IPS-18c (cell line): Measurements from ENCODE around the gene CEP170.
"Not testable (repeated sequence)": the region's sequence is repeated elsewhere in the genome, so short reads cannot be mapped to it uniquely, and the experiment has no call there.

Source experiments
- H3K4me3 ChIP-seq: 2 replicates; pipeline ENCODE4 v1.7.0; 2013; ENCODE audit warnings: low read depth, mild to moderate bottlenecking, low read length, moderate library complexity; ENCODE audit not compliant: insufficient read depth
- H3K9me3 ChIP-seq: one replicate; pipeline ENCODE4 v1.6.1; 2013; ENCODE audit warnings: mild to moderate bottlenecking, low read length, moderate library complexity; ENCODE audit not compliant: control insufficient read depth, insufficient read depth

CEP170 gene

DNA sequence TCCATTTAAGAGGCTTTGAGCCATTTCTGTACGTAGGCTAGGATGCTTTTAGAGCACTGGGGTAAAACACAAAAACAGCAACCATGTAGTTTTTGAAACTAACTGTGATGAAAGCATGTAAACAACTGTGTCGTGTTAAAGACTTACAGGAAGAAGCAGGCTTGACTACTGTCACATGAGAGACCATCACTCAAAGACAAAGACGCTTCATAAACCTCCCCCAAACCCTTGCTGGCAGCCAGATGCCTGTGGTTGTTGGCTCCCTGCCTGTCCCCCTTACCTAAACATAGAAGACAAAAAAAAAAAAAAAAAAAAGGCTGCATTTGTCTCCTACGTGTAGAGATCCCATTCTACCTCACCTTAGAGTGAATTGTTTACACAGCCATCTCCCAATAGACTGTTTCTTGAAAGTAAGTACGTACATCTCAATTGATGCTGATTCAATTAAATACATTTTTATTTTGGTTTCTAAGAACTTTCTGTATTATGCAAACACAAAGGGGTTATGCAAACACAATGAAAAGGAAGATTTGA lies 132.1 kb downstream of the CEP170 start:
- H3K9me3 ChIP-seq, H3K4me3 ChIP-seq: not testable (repeated sequence)

DNA sequence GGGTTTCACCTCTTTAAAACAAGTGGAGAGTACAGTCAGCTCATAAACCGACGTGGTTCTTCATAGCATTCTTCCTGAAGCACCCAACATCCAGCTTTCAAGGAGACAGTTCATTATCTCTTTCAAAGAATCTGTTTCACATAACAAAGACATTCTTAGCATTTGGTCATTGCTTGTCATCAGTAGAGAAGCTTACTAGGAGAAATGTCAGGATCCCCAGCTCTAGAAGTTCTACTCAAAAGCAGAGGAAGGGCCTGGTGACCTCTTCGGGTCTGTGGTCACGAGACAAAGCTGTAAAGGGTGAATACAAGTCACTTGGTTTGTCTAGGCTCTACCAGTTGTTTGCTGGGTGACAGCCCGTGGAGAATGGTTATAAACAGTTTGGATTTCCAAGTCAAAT lies 133.1 kb downstream of the CEP170 start:
- not testable (repeated sequence) for H3K4me3 ChIP-seq, H3K9me3 ChIP-seq

DNA sequence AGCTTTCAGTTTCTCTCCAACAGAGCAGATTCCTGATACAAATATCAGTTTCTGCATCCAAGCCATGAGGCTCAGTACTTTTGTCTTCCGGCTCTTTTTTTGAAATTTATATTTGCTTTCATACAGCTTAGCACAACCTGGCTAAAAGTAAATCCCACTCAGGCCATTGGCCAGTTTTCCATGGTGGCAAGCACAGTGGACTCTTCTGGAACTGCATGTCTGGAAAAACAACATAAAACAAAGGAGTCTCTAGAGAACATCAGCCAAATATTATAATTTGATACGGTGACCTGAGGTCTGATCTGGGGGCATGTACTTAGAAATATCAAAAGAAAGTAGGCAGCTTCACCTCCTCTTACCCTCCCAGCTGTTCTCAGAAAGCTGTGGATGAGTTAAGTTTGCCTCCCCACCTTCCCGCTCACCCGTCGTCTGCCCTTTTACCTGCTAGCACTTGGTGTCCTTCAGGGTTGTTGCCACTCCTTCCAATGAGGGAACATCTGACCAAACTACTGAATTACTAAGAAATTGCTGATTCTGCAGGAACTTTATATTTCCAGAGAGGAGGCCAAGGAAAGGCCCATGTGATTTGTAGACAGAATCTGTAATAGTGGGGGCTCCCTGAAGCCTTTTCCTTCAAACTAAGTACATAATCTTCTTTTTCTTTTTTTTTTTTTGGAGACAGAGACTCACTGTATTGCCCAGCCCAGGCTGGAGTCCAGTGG lies 136.3 kb downstream of the CEP170 start:
- not testable (repeated sequence) for H3K9me3 ChIP-seq, H3K4me3 ChIP-seq

DNA sequence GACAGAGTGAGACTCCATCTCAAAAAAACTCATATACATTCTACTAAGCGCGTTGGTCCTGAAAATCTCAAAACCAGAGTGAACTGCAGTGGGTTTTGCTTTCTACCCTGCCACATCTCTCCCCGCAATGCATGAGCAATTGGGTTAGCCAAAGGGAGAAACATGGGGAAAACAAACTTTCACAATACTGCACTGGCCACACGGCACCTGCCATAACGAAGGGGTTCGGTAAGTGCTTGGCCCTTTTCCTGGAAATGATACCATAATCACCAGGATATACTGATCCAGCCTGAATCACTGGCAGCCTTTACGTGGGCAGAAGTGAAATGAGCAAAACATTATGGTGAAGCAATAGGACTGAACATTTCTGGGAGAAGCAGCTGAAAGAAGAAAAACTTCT lies 138.9 kb downstream of the CEP170 start:
- H3K9me3 ChIP-seq, H3K4me3 ChIP-seq: not testable (repeated sequence)

DNA sequence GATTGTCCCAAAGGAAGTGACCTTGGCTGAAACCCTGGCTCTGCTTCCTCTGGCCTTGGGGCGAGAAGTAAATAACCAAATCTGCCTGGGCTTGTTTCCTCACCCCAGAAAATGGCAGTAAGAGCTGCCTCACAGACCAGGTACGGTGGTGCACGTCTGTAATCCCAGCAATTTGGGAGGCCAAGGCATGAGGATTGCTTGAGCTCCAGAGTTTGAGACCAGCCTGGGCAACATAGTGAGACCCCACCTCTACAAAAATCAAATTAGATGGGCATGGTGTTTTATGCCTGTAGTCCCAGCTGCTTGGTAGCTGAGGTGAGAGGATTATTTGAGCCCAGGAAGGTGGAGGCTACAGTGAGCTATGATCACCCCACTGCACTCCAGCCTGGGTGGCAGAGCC lies 140.3 kb downstream of the CEP170 start:
- H3K4me3 ChIP-seq = not testable (repeated sequence)

DNA sequence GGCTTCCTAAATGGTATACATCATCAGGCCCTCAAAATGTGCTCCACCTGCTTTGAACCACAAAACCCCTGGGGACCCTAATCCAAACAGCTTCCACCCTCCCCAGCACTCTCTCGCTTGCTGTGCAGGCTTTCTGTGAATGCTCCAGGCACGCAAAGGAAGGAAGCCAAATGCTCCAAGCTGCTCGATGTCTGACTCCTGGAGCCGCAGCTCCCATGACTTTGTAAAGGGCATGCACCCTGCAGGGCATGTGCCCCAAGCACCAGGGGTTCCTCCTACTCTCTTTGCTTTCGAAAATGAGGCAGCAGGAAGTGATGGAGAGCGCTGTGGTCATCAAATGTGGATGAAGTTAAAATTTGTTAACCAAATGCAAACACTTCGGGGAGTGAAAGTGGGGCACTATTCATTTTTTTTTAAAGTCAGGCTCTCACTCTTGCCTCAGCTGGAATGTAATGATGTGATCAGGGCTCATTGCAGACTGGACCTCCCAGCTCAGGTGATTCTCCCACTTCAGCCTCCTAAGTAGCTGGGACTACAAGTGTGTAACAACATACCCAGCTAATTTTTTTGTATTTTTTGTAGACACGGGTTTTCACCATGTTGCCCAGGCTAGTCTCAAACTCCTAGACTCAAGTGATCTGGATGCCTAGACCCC lies 140.9 kb downstream of the CEP170 start:
- not testable (repeated sequence) for H3K4me3 ChIP-seq, H3K9me3 ChIP-seq

More for the DNA sequence above, 140.3 kb downstream of the CEP170 start:
- not testable (repeated sequence) for H3K9me3 ChIP-seq

DNA sequence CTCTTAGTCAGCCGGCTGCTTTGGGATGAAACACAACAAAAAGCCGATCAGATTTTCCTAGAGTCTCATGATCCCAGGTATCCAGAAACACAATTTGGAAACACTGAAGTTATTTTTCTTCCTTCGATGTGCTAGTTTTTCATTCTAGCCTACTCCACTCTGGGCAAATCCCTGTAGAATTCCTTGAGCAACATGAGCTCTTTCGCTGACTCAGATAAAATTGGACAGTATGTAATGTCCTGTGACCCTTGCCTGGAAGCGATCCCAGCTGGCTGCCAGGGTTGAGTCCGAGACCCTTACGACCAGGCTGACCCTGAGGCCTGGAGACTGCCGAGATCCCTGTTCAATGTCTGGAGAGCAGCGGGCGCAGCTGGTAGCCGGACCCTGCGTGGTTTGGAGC lies 147.9 kb downstream of the CEP170 start:
- H3K9me3 ChIP-seq, H3K4me3 ChIP-seq: not testable (repeated sequence)

DNA sequence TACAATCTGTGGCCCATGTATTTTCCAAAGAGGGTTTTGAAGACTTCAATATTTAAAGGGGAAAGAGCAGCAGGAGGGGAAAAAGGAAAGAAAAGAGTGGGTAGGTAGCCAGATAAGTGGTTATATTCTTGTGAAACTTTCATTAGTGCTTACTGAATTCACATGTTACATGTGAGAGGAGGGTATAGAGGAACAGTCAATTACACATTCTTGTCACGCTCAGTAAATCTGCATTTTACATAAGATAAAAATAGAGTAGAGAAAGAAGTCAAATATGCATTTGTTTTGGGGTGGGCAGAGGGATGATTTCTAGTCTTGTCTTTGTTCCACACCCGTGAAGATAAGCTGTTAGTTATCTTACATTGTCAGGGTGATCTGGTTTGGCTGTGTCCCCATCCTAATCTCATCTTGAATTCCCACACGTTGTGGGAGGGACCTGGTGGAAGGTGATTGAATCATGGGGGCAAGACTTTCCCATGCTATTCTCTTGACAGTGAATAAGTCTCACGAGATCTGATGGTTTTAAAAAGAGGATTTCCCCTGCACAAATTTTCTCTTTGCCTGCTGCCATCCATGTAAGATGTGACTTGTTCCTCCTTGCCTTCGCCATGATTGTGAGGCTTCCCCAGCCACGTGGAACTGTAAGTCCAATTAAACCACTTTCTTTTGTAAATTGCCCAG lies 149.3 kb downstream of the CEP170 start:
- not testable (repeated sequence) for H3K9me3 ChIP-seq, H3K4me3 ChIP-seq

DNA sequence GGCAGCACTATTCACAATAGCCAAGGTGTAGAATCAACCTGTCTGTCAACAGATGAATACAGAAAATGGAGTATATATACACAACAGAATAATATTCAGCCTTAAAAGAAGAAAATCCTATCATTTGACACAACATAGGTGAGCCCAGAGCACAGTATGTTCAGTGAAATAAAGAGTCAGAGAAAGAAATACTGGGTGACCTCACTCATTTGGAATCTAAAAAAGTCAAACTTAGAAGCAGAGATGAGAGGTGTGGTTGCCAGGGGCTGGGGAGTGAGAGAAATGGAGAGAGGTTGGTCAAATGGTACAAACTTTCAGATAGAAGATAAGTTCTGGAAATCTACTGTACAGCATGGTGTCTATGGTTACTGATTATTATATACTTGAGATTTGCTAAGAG lies 150.0 kb downstream of the CEP170 start:
- not testable (repeated sequence) for H3K4me3 ChIP-seq, H3K9me3 ChIP-seq

DNA sequence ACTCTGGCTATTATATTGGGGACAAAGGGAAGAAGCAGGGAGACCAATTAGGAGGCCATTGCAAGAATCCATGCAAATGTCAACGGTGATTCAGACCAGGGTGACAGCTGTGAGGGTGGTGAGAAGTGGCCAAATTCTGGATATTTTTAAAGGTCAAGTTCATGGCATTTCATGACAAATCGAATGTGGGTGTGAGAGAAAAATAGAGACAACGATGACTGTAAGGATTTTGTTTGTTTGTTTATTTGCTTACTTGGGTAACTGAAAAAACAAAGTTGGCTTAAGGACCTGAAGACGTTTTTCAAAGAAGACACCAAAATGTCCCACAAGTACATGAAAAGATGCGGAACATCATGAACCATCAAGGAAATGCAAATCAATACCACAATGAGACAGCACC lies 150.6 kb downstream of the CEP170 start:
- H3K4me3 ChIP-seq, H3K9me3 ChIP-seq: not testable (repeated sequence)

DNA sequence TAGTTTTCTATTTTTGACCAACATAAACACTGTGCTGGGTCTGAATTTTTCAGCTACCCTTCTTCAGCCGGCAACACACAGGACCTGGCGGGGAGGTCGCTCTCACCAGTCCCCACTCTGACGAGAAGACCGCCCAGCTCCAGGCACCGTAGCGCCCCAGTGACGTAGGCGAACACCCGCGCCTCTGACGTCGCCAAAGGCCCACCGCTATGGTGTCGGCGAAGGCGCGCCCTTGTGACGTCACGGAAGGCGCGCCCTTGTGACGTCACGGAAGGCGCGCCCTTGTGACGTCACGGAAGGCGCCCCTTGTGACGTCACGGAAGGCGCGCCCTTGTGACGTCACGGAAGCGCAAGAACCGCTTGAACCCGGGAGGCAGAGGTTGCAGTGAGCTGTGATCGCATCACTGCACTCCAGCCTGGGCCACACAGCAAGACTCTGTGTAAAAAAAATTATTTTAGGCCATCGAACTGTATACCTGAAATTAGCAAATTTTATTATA lies 153.5 kb downstream of the CEP170 start:
- not testable (repeated sequence) for H3K9me3 ChIP-seq, H3K4me3 ChIP-seq

DNA sequence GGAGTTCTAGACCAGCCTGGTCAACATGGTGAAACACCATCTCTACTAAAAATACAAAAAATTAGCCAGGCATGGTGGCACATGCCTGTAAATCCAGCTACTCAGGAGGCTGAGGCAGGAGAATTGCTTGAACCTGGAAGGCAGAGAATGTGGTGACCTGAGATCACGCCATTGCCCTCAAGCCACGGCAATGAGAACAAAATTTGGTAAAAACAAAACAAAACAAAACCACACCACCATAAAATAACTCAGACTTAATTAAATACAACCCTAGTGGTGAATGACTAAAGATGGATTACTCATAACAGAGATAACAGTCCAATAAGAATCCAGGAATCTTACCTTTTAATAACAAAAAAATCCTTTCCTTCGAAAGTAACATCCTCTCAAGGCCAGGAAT lies 167.7 kb downstream of the CEP170 start:
- H3K9me3 ChIP-seq, H3K4me3 ChIP-seq: not testable (repeated sequence)
